Endothelial cell (in vitro differentiated cells): ENCODE data around the gene ORMDL2. TPM values are rescaled to one million over a fixed set of nuclear protein-coding genes. Genes with fewer than 3 reads are reported as not detected.
A peak's percentile ranks its signal among the peaks of the same experiment; 100 is the strongest.
"Not testable (repeated sequence)": the region's sequence is repeated elsewhere in the genome, so short reads cannot be mapped to it uniquely, and the experiment has no call there.

Experiments used
- DNase-seq: peaks from one replicate; pipeline ENCODE4 v3.0.0; 2021; ENCODE audit warnings: low spot score
- H3K27ac Mint-ChIP-seq: one replicate; pipeline ENCODE4 v1.8.0; 2021; ENCODE audit warnings: mixed read lengths, inconsistent platforms; ENCODE audit not compliant: unreplicated experiment
- H3K27me3 Mint-ChIP-seq: one replicate; pipeline ENCODE4 v1.8.0; 2021; ENCODE audit warnings: mild to moderate bottlenecking, moderate library complexity, mixed read lengths, inconsistent platforms; ENCODE audit not compliant: unreplicated experiment
- H3K36me3 Mint-ChIP-seq: one replicate; pipeline ENCODE4 v1.8.0; 2021; ENCODE audit warnings: mild to moderate bottlenecking, low read depth, mixed read lengths, inconsistent platforms; ENCODE audit not compliant: unreplicated experiment
- H3K4me1 Mint-ChIP-seq: one replicate; pipeline ENCODE4 v1.8.0; 2021; ENCODE audit warnings: mild to moderate bottlenecking, mixed read lengths, inconsistent platforms; ENCODE audit not compliant: unreplicated experiment
- H3K4me3 Mint-ChIP-seq: one replicate; pipeline ENCODE4 v1.8.0; 2021; ENCODE audit warnings: mild to moderate bottlenecking, mixed read lengths, inconsistent platforms; ENCODE audit not compliant: unreplicated experiment
- H3K9me3 Mint-ChIP-seq: one replicate; pipeline ENCODE4 v1.8.0; 2021; ENCODE audit warnings: mixed read lengths, inconsistent platforms; ENCODE audit not compliant: unreplicated experiment
- CTCF ChIP-seq: fragments of 200-600 bp; sonication (generic); IDR thresholded peaks from one replicate; pipeline ENCODE4 v1.5.0; 2021; ENCODE audit warnings: antibody characterized with exemption; ENCODE audit not compliant: unreplicated experiment
- total RNA-seq: library from RNA; stranded (reverse); fragmentation: NEBNext Ultra II Directional; extraction: Animal tissue kit (Norgen Biotek cat#: 25700); gene quantifications from one replicate; pipeline ENCODE4 v1.2.1, GENCODE V29; 2021; ENCODE audit not compliant: unreplicated experiment

ORMDL2 gene
- total RNA-seq, 1 donor from 2014 or later = 33.9 TPM

DNA sequence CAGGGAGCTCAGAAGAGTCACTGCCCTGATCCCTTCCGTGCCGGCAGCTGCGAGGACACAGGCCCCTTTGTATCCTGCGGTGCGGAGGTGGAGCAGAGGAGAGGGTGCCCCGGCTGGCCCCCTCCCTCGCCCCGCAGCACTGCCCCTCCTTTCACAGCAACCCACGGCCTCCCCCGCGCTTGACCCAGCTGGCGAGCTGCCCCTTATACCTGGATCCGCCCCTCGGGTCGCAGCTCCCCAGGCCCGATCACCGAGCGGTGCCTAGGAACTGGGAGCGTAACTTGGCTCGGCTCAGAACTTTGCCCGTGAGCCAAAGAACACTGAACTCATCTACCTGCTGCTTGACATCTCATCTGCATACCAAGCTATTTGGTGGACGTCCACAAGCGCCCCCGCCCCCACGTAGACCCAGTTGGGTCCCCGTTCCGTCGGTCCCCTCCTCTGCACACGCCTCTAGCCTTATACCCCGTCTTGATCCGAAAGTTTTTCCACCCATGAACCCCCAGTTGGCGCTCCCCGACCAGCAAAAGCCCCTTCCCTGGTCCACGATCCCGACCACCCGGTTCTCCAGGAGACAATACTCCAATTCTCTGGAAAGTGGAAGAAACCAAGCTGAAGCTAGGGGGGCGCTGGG is 12.2 kb downstream of the ORMDL2 start:
- Mint-ChIP-seq H3K27me3 (peaks cover 12% of the 10 kb centered on the region), H3K36me3 (peaks cover 10% of the 10 kb centered on the region), H3K27ac (peak overlapping the region; percentile 99), H3K4me1 (peaks cover 40% of the 10 kb centered on the region), H3K9me3 (no peaks in the 10 kb centered on the region), H3K4me3 (peak overlapping the region; percentile 100)
- DNase-seq = peak; percentile 26
- TF ChIP-seq CTCF = no peak

DNA sequence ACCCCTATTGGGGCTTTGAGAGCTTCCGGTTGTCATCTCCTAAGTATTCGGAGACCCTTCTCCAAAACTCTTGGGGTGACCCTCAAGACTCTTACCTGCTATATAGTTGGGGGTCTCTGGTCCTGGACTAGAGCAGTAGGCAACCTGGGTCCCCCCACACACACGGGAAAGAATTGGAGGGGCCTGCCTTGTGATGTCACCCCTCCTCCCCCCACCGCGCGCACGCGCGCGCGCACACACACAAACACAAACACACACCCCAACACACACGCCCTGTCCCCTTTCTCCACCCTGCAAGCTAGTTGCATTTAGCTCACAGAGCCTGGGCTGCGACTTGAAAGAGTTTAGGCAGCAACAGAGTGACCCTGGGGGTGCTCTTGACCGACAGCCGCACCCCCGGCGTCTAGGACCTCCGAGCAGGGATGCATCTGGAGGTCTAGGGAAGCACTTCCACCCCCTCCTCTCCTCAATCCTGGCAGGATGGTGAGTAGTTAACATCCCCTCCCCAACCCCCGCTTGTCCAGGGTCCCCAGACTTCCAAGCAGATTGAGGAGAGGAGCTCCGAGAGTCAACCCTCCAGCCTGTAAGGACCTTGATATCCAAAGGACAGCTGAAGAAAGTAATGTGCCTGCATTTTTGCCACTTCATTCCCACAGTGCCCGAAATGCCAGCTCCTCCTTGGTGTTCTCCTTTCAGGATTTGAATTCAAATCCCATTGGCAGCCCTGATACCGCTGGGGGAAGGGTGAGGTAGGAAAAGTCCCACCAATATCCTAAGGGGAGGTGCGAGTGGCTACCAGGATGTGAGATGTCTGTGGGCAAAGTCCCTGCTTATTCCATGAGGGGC is 13.0 kb downstream of the ORMDL2 start:
- Mint-ChIP-seq H3K4me1 (peaks cover 38% of the 10 kb centered on the region), H3K4me3 (peak overlapping the region; percentile 100), H3K36me3 (peaks cover 11% of the 10 kb centered on the region), H3K9me3 (no peaks in the 10 kb centered on the region), H3K27me3 (peaks cover 12% of the 10 kb centered on the region), H3K27ac (peak overlapping the region; percentile 99)
- DNase-seq = peak; percentile 60
- no peak for TF ChIP-seq CTCF

DNA sequence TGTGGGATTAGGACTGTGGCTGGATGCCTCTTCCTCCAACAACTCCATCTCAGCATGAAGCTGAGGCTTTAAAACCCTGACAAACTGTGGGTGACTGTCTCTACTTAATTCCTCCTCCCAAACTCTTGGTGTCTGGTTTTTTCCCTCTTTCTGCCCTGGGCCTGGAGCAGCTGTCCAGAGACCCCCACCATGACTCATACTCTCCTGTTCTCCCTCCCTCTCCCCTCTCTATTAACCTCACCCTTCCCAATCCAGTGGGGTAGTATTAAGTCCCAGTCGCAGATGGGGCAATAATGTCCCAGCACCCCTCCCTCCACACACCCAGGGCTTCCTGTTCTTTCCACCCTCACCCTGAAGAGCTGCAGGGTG is 13.6 kb downstream of the ORMDL2 start:
- peak overlapping the region; percentile 100 for H3K4me3 Mint-ChIP-seq
- no peak for TF ChIP-seq CTCF
- H3K27ac Mint-ChIP-seq = peak overlapping the region; percentile 99
- H3K27me3 Mint-ChIP-seq = peaks cover 12% of the 10 kb centered on the region
- no peak for DNase-seq
- H3K4me1 Mint-ChIP-seq = peaks cover 36% of the 10 kb centered on the region
- peaks cover 17% of the 10 kb centered on the region for H3K36me3 Mint-ChIP-seq
- H3K9me3 Mint-ChIP-seq = no peaks in the 10 kb centered on the region

DNA sequence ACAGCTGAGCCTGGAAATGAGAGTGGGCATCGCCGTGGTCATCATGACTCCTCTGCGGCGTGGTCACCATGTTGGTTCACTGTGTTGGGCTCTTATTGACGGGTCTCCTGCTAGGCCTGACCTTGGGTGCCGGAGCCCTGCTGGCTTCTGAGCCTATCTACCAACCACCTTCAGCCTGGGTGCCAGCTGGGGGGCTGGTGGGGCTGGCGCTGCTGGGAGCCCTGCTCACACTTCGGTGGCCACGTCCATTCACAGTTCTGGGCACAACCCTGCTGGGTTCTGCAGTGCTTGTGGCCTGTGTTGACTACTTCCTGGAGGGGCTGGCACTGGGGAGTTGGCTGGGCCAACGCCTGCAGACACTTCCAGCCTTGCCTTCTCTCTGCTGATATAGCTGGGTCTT is 15.2 kb downstream of the ORMDL2 start:
- Mint-ChIP-seq H3K4me3 (no peak overlapping the region), H3K4me1 (peaks cover 28% of the 10 kb centered on the region)

DNA sequence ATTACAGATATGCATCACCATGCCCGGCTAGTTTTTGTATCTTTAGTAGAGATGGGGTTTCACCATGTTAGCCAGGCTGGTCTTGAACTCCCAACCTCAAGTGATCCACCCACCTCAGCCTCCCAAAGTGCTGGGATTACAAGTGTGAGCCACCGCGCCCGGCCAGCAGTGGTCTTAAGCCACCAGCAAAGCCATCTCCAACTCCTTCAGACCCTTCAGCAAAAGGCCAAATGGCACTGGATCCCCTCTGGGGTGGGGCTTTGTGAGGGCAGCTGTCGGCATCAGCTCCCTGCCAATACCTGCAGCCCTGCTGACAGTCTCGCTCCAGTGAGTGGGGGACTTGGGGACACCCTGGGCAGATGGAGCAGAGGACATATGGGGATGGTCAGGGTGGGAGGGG is 16.6 kb downstream of the ORMDL2 start:
- not testable (repeated sequence) for H3K27ac Mint-ChIP-seq, H3K4me3 Mint-ChIP-seq, DNase-seq, H3K9me3 Mint-ChIP-seq
- peaks cover 24% of the 10 kb centered on the region for H3K4me1 Mint-ChIP-seq
- H3K27me3 Mint-ChIP-seq = peaks cover 16% of the 10 kb centered on the region
- H3K36me3 Mint-ChIP-seq = peaks cover 13% of the 10 kb centered on the region

More for the DNA sequence above, 15.2 kb downstream of the ORMDL2 start:
- Mint-ChIP-seq H3K36me3 (peaks cover 13% of the 10 kb centered on the region), H3K27ac (no peak overlapping the region), H3K27me3 (peaks cover 12% of the 10 kb centered on the region), H3K9me3 (no peaks in the 10 kb centered on the region)
- no peak for DNase-seq
- no peak for TF ChIP-seq CTCF
